ENCODE results near the gene GBF1. TPM values are rescaled to one million over a fixed set of nuclear protein-coding genes. Genes with fewer than 3 reads are reported as not detected.

The GBF1 gene
- total RNA-seq, 1 experiment from 2014 or later, result 27.6 TPM

DNA sequence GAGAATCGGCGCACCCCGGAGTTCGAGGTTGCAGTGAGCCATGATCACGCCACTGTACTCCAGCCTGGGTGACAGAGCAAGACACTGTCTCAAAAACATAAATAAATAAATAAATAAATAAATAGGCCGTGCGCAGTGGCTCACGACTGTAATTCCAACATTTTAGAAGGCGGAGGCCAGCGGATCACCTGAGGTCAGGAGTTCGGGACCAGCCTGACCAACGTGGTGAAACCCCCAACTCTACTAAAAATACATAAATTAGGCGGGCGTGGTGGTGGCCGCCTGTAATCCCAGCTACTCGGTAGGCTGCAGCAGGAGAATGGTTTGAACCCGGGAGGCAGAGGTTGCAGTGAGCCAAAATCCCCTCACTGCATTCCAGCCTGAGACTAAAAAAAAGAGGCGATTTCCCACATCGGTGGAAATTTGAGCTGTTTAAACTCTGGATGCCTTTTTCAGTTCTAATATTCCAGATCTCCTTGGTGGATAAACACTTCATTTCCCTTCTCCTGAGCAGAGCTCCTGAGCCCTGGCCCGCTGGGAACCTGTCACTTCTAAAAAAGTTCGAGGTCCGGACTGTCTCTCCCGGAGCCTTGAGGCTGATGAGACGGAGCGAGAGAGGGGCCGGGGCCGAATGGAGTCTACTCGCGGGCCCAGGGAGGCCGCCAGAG lies 148.2 kb downstream of the GBF1 start:
- DNase-seq (ENCODE audit: low read depth), result no peak

GRCh38 chr10:102394079-102394800 lies 148.9 kb downstream of the GBF1 start:
- peak; percentile 89 for DNase-seq (ENCODE audit: low read depth)

- peak; percentile 21 for DNase-seq (ENCODE audit: low read depth)
Measured at GRCh38 chr10:102394801-102395399, 149.6 kb downstream of the GBF1 start.

- DNase-seq (ENCODE audit: low read depth), result peak; percentile 73
Measured at GRCh38 chr10:102395400-102396316, 150.3 kb downstream of the GBF1 start, which contains the start of gene NFKB2. NFKB2 (plus strand) TSS chr10:102395705; CDS start chr10:102395960, 255 bp downstream.

DNA sequence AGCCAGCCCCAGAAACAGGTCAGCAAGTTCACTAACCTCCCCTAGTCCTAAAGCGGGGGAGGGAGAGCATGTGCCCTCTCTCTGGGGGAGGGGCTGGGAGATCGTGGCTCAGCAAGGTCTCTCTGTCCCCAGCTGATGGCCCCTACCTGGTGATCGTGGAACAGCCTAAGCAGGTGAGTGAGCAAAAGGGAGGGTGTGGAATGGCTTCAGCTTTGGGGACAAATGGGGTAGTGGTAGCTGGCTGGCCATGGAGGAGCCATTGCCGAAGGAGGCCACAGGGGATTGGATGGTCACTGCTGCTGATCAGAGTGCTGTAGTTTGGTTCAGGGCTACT lies 151.0 kb downstream of the GBF1 start:
- DNase-seq (ENCODE audit: low read depth), result no peak

DNA sequence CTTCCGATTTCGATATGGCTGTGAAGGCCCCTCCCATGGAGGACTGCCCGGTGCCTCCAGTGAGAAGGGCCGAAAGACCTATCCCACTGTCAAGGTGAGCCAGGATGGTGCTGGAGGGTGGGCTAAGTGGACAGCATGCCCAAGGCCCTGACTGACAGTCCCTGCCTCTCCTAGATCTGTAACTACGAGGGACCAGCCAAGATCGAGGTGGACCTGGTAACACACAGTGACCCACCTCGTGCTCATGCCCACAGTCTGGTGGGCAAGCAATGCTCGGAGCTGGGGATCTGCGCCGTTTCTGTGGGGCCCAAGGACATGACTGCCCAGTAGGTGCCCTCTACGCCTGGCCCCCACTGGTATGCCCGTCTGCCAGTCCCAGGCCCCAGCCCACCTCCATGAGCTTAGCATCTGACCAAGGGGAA lies 151.4 kb downstream of the GBF1 start:
- no peak for DNase-seq (ENCODE audit: low read depth)

DNA sequence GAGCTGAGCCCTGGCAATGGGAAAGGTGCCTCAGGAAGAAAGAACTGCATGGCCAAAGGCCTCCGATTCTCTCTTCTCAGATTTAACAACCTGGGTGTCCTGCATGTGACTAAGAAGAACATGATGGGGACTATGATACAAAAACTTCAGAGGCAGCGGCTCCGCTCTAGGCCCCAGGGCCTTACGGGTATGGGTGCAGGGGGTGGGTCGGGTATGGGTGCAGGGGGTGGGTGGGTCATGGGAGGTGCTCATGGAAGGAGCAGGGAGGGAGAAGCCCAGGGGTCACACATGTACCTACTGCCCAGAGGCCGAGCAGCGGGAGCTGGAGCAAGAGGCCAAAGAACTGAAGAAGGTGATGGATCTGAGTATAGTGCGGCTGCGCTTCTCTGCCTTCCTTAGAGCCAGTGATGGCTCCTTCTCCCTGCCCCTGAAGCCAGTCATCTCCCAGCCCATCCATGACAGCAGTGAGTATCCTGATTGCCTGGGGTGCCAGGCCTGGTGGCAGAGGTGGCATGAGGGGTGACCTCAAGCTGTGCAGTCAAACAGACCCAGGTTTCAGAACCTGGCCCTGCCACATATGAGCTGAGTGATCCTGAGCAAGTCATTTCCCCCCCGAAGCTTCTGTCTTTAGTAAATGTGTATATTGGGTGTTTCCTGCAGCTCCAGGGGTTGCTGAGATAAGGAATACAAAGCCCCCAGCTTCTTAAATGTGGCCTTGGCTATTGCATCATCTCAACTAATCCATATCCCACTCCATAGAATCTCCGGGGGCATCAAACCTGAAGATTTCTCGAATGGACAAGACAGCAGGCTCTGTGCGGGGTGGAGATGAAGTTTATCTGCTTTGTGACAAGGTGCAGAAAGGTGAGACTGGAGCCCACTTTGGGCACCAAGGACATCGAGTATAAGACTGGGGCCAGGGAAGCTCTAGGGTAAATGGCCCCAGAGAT lies 152.2 kb downstream of the GBF1 start:
- DNase-seq (ENCODE audit: low read depth), result no peak

GRCh38 chr10:102398172-102399020 lies 153.1 kb downstream of the GBF1 start:
- DNase-seq (ENCODE audit: low read depth), result no peak

GRCh38 chr10:102399217-102400021 lies 154.1 kb downstream of the GBF1 start:
- peak; percentile 74 for DNase-seq (ENCODE audit: low read depth)

DNA sequence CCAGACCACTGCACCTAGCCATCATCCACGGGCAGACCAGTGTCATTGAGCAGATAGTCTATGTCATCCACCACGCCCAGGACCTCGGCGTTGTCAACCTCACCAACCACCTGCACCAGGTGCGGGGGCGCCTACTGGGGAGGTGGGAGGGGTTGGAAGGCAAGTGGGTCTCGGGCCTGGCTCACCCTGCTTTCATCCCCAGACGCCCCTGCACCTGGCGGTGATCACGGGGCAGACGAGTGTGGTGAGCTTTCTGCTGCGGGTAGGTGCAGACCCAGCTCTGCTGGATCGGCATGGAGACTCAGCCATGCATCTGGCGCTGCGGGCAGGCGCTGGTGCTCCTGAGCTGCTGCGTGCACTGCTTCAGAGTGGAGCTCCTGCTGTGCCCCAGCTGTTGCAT lies 154.7 kb downstream of the GBF1 start:
- no peak for DNase-seq (ENCODE audit: low read depth)

GRCh38 chr10:102400598-102401341 lies 155.4 kb downstream of the GBF1 start:
- no peak for DNase-seq (ENCODE audit: low read depth)

DNA sequence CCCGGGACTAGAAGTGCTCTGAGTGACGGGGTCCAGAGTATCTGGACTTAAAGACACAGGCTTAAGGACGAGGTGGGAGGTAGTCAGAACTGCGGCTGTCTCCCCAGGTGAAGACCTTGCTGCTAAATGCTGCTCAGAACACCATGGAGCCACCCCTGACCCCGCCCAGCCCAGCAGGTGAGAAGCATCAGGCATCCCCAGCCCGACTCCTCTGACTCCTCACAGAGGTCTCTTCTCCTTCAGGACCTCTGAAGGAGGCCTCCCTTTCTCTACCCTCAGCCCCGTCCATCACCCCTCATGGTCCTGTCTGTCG lies 156.0 kb downstream of the GBF1 start:
- DNase-seq (ENCODE audit: low read depth), result no peak

DNA sequence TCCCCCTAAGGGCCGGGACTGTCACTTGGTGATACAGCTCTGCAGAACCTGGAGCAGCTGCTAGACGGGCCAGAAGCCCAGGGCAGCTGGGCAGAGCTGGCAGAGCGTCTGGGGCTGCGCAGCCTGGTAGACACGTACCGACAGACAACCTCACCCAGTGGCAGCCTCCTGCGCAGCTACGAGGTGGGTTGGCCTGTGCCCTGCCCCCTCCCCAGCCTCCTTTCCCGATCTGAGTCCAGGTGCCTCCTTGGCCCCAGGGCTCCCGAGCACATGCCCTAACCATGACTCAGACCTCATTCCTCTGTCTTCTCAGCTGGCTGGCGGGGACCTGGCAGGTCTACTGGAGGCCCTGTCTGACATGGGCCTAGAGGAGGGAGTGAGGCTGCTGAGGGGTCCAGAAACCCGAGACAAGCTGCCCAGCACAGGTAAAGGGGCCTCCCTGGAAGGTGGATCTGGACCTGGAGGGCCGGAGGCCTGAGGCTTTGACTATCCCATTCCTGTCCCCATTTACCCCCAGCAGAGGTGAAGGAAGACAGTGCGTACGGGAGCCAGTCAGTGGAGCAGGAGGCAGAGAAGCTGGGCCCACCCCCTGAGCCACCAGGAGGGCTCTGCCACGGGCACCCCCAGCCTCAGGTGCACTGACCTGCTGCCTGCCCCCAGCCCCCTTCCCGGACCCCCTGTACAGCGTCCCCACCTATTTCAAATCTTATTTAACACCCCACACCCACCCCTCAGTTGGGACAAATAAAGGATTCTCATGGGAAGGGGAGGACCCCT lies 156.6 kb downstream of the GBF1 start:
- peak; percentile 63 for DNase-seq (ENCODE audit: low read depth)

GRCh38 chr10:102402512-102402896 lies 157.2 kb downstream of the GBF1 start:
- no peak for DNase-seq (ENCODE audit: low read depth)

GRCh38 chr10:102403115-102403514 lies 157.8 kb downstream of the GBF1 start:
- DNase-seq (ENCODE audit: low read depth), result no peak

DNA sequence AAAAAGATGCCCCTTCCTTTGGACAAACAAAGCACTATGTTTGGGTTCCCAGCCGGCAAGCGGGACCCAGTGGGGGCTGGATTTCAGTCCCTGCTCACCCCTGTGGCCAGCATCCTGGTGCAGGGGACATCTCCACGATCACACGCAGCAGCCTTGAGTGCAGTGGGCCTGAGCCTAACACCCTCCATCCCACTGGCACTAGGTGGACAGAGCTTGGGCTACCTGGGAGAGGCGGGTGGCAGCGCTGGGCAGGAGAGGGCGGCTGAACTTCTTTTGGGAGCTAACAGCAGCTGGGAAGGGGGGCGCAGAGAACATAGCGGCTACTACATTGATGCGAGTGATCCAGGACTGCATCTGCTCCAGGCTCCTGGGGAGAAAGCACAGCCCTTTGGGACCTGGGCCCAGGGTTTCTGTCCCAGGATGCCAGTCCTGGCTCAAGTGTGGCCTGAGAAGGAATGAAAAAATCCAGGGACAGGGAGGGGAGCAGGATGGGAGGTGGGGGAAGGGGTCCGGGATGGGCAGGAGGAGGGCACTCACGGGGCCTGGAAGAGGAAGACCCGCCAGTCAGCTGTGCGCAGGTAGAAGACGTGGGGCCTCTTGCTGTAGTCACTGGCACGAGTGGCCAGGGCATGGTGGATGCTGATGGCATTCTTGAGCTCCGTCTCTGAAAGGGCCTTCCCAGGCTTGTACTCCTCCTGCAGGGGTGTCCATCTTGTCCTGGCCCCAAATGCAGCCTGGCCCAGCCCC lies 159.2 kb downstream of the GBF1 start:
- no peak for DNase-seq (ENCODE audit: low read depth)

Data from HT1080 (cell line).